Fibroblast of mammary gland (primary cell): Measurements from ENCODE around the gene LDLRAD4.

ENCODE experiments used
- DNase-seq: peaks from one replicate; pipeline ENCODE4 v3.0.0-alpha.2; 2010; ENCODE audit warnings: low read depth
- H3K4me3 ChIP-seq: 2 replicates; pipeline ENCODE4 v1.5.1; 2011; ENCODE audit warnings: low read depth, mild to moderate bottlenecking, low read length, moderate library complexity; ENCODE audit not compliant: control insufficient read depth
- TF ChIP-seq, protein P1 (sequence below): conservative IDR thresholded peaks from 2 replicates; pipeline ENCODE4 v1.5.1; 2011; ENCODE audit warnings: low read depth, low read length, inconsistent platforms; ENCODE audit not compliant: control insufficient read depth, insufficient read depth

LDLRAD4 gene

GRCh38 chr18:13218368-13218991 is at the start of gene LDLRAD4:
Gene LDLRAD4, plus strand, starts transcription at chr18:13218760.
- no peak within 1 kb of the TSS for H3K4me3 ChIP-seq
- no peak for DNase-seq
- TF ChIP-seq, protein P1, sequence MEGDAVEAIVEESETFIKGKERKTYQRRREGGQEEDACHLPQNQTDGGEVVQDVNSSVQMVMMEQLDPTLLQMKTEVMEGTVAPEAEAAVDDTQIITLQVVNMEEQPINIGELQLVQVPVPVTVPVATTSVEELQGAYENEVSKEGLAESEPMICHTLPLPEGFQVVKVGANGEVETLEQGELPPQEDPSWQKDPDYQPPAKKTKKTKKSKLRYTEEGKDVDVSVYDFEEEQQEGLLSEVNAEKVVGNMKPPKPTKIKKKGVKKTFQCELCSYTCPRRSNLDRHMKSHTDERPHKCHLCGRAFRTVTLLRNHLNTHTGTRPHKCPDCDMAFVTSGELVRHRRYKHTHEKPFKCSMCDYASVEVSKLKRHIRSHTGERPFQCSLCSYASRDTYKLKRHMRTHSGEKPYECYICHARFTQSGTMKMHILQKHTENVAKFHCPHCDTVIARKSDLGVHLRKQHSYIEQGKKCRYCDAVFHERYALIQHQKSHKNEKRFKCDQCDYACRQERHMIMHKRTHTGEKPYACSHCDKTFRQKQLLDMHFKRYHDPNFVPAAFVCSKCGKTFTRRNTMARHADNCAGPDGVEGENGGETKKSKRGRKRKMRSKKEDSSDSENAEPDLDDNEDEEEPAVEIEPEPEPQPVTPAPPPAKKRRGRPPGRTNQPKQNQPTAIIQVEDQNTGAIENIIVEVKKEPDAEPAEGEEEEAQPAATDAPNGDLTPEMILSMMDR: no peak

- H3K4me3 ChIP-seq: no peak overlapping the region
- TF ChIP-seq, protein P1: no peak
- DNase-seq: no peak
Measured at GRCh38 chr18:13173578-13174145, 44.9 kb upstream of the LDLRAD4 start.

- no peak overlapping the region for H3K4me3 ChIP-seq
- TF ChIP-seq, protein P1: no peak
- DNase-seq: no peak
Measured at GRCh38 chr18:13175266-13175665, 43.3 kb upstream of the LDLRAD4 start.

GRCh38 chr18:13175754-13176210 is 42.8 kb upstream of the LDLRAD4 start:
- no peak overlapping the region for H3K4me3 ChIP-seq
- peak; percentile 2 for DNase-seq
- TF ChIP-seq, protein P1: no peak

DNA sequence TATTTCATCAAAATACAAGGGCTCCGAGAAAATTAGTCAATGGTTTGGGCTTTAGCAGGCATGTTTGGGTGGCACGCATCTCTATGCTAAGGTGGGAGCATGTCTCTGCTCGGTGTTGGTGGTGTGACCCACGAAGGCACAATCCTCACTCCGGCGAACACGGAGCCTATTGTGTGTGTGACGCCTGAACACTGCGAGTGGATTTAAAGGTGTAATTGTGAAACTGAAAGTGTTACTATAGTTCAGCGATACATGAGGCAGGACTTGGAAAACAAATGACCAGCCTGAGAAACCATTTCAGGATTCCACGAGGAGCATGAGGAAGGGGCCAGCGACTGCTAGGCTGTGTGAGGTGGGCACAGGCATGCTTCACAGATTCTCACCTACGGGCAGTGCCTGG is 41.7 kb upstream of the LDLRAD4 start:
- H3K4me3 ChIP-seq: no peak overlapping the region
- TF ChIP-seq, protein P1: no peak
- no peak for DNase-seq

DNA sequence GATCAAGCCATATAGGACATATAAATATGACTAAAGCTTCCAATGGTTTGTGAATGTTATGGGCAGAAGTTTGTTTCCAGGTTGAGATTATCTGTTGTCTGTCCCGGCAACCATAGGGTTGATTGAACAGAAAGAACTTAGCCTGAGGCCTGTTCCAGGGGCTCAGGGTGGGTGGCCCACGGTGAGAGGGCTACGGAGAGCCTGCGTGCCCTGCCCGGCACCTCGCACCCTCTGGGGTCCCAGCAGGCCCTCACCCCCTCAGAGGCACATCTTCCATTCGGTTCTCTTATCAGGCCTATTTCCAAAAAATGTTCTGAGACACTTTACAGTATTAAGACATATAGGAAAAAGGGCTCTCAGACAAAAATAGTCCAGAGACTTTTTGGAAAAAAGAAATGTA is 40.4 kb upstream of the LDLRAD4 start:
- TF ChIP-seq, protein P1: no peak
- no peak overlapping the region for H3K4me3 ChIP-seq

More for the DNA sequence above, 40.4 kb upstream of the LDLRAD4 start:
- no peak for DNase-seq
